Superior temporal gyrus (tissue), 1 donor: Measurements from ENCODE around the gene FAM171A2.
A peak's percentile ranks its signal among the peaks of the same experiment; 100 is the strongest.
"Not testable (repeated sequence)": the region's sequence is repeated elsewhere in the genome, so short reads cannot be mapped to it uniquely, and the experiment has no call there.

Experiments used
- DNase-seq: peaks from one replicate; pipeline ENCODE4 v3.0.0-alpha.2; 2016; ENCODE audit errors: extremely low spot score

FAM171A2 gene

DNA sequence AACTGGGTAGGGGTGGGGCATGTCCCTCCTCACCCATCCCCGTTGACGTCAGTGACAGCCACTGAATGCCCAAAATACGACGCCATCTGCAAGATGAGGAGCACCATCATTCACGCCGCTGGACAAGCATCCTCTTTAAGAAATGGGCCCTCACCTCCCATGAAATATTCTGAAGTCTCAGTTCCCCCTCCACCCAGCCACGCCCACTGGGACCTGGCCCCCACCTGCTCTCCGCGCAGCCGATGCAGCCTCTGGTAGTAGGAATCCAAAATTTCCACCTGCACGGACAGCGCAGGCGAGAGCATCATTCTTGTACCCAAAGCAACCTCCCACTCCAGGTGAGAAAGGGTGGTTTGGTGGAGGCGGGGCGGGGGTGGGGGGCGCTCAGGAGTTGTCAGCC, 20.2 kb upstream of the FAM171A2 start:
- no peak for DNase-seq

DNA sequence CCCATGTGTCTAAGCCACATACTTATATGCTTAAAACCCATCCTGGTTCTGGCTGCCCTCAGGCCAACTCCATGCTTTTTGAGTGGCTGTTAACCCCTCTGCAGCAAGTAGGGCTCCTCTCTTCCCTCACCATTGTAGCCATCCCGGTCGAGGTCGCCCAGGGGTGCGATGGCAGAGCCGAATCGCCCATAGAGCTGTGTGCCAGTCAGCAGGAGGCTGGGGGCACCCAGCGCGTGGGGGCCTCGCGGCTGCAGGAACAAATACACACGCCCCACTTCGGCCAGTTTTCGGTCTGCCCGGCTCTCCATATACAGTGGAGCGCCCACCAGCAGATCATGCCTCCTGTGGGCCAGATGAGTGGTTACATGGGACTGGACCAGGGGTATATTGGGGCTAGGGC, 19.7 kb upstream of the FAM171A2 start:
- DNase-seq, result no peak

DNA sequence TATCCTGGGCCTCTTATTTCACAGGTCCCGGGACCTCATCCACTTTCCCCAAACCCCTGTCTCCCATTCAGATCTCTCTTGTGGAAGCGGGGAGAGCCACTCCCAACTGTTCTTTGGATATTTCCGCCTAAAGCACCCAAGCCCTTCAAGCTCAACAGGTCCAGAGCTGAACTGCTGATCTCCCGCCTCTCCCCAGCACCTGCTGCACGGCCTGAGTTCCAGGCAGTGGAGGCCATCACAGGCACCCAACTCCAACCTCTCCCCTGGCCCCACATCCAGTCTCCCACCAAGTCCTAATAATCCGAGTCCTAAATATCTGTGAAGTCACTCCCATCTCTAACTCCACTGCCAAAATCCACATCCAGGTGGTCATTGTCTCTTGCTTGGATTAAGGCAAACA, 19.3 kb upstream of the FAM171A2 start:
- no peak for DNase-seq

DNA sequence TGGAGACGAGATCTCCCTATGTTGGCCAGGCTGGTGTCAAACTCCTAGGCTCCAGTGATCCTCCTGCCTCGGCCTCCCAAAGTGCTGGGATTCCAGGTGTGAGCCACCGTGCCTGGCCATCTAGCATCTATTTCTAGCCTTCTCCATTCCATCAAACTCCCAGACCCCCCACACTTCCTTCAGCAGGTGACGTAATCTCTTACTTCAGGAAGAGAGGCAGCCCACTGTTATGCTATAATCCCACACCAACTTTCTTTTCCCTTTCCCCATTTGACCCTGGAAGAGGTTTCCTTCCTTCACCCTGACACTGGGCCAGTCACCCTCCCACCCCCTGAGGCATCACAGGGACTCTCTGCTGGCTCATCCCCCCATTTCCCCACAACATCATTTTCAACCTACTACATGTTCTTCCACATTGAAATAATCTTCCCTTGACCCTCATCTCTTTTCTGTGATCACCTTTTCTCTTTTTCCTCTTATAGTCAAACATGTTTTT, 18.2 kb upstream of the FAM171A2 start:
- DNase-seq, result no peak

DNA sequence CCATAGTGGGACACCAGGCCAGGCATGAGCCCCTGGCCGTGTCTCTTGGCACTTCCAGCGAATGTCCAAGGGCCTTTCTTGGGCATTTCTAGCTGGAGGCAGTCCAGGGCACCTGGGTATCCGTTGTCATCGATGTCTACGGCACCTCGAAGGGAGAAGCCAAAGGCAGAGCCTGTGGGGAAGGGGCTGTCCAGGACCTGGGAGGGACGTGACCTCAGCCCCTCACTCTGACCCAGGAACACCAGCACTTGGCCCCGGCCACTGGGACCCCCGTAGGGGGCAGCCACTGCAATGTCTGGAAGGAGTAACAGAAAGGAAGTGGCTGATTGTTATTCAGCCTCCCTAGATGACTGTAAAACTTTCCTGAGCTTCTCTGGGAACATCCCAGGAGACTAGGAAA, 17.1 kb upstream of the FAM171A2 start:
- DNase-seq, result no peak

DNA sequence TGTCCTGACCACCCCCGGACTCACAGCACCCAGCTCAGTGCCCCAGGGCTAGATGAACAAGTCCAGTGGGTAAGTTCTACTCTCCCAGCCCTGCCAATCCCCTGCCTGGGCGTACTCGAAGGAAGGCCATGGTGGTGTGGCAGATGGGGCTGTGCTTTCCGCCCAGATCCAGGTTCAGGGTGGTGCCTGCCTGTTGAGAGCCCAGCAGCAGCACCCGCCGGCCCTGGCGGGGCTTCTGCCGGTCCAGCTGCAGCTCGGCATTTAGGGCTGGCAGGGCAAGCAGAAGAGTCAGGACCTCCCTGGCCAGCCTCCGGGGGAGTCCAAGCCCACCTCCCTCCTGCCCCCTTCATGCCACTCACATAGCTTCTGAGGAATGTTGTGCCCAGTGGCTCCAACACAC, 16.2 kb upstream of the FAM171A2 start:
- DNase-seq, result no peak

DNA sequence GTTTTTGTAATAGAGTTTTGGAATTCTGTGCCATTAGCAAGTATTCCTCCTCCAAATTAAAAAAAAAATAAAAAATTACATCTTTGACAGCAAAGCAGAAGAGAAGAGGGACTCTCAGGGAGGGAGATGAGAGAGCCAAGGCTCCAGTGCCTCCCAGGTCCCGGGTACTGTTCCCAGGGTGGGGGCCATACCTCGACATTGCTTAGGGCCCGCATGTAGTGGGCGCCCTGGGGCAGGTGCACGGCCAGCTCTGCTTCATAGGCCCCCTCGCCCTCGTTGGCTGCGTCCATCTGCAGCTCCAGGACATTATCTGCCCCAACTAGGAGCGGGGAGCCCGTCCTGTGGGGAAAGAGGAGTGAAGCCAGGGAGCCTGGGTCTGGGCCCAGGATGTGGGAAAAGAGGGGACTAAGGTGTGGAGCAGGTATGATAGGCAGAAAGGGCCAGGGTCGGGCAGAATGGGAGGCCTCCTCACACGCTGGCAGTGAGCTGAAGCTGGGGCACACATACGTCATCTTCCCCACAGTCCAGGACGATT, 14.6 kb upstream of the FAM171A2 start:
- no peak for DNase-seq

DNA sequence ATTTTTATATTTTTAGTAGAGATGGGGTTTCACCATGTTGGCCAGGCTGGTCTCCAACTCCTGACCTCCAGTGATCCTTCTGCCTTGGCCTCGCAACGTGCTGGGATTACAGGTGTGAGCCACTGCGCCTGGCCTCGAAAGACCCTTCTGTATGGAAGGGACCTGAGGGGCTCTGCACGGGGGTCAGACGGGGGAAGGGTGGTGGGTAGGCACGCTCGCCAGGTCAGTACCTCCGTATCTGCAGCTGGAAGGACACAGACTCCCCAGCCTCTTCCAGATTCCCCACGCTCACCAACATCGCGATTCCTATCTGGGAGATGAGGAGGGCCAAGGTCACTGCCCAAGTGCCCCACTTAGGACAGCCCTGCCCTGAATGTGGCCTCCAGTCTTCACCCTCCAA, 13.1 kb upstream of the FAM171A2 start:
- DNase-seq, result no peak

DNA sequence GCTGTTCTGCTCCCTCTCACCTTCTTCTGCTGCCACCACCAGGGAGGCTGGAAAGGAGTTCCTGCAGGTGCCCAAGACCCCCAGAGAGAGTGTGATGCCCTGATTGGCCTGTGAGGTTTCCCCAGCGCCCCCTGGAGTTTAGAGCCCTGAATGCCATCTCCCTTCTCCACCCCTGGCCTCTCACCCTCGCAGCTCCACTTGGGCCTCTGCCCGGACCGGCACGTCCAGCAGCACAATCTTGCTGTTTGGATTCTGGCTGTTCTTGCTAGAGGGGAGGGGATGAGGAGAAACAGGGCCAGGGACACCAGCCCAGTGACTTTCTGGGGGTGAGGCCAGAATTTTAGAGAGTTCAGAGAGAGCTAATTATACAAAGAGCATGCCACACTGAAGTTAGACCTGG, 12.5 kb upstream of the FAM171A2 start:
- no peak for DNase-seq

DNA sequence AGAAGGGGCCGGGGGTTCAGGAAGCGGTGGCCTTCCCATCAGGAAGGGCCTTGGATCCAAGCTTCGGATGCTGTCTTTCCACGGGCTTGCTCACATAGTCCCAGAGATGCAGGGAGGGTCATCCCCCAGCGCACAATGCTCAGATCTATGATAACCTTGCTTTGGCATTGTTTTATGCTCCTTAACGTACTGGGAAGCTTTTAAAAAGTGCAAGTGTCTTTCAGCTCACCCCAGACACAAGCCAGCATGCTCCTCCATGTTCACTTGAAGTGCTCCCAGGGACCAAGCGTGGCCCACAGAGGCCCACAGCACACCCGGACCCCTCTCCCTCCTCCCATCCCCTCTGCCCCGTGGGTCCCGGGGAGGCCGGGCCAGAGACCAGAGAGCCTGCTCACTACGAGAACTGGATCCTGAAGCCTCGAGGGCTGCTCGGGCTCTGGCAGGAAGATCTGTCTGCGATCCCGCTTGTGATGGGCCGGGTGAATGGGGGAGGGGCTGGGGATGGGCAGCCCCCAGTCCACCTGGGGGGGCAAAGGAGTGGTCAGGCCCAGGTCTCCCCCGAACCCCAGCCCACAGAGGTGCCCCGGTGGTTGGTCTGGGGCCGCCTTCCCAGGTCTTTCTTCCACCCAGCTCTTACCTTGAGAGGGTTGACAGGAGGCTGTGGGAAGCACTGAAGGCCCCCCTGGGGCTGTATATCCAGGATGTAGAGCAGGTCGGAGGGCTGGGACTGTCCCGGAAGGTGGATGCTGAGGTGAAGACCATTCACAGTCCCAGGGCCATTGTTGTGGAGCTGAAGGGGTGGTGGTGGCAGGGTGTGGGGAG, 11.8 kb upstream of the FAM171A2 start:
- DNase-seq, result no peak

DNA sequence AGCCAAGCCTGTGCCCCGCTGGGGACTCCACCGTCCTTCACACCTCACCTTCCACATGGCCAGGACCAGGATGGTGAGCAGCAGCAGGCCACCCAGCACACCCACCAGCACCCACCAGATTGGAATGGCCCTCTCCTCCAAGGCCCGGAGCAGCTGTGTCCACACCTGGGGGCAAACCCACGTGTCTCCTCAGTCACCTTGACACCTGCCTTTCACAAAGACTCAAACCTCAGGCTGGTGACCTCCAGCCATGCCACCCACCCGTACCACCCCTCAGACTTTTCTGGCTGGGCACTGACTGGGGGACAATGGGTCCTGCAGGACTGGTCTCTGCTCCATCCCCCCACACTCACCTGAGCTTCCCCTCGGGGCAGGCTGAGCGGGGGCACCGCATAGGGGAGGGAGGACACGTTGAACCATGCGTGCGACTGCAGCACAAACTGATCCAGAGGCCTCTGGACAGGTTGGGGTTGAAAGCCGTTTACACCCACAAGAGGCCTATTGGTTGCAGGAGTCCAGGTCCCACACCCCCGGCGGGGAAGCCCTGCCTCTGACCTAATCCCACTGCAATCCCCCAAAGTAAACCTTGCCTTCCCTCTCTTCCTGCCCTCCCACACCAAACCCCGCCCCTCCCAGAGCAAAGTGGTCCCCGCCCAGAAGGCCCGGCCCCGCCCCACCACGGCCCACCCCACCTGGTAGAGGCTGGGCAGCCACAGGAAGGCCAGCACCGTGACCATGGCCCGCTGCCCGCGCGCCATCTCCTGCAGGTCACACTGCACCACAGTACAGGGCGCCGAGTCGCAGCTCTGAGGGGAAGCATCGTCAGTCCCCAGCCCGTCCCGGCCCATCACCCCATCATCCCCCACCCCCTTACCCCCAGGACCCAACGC, 10.9 kb upstream of the FAM171A2 start:
- DNase-seq, result no peak

DNA sequence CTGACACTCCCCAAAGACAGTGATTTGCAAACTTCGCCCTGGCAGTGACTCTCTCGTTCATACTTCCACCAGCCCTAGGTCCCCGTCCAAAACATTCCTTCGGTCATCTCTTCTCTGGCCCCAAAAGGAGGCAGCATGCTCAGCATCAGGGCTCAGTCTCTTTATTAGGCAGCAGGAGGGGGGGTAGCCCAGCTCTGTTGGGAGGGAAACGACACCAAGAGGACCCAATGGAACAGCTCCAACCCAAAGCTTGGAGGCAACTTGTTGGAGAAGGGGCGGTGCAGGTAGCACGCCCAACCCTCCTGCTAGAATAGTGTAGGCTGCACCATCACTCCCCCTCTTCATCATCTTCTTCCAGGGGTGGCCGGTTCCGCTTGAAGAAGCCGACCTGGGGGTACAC, 8.4 kb upstream of the FAM171A2 start:
- no peak for DNase-seq

DNA sequence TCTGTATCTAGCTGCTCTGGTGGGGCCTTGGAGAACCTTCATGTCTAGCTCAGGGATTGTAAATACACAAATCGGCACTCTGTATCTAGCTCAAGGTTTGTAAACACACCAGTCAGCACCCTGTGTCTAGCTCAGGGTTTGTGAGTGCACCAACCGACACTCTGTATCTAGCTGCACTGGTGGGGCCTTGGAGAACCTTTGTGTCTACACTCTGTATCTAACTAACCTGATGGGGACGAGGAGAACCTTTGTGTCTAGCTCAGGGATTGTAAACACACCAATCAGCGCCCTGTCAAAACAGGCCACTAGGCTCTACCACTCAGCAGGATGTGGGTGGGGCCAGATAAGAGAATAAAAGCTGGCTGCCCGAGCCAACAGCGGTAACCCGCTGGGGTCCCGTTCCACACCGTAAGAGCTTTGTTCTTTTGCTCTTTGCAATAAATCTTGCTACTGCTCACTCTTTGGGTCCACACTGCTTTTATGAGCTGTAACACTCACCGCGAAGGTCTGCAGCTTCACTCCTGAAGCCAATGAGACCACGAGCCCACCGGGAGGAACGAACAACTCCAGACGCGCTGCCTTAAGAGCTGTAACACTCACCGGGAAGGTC, 5.9 kb upstream of the FAM171A2 start:
- not testable (repeated sequence) for DNase-seq

DNA sequence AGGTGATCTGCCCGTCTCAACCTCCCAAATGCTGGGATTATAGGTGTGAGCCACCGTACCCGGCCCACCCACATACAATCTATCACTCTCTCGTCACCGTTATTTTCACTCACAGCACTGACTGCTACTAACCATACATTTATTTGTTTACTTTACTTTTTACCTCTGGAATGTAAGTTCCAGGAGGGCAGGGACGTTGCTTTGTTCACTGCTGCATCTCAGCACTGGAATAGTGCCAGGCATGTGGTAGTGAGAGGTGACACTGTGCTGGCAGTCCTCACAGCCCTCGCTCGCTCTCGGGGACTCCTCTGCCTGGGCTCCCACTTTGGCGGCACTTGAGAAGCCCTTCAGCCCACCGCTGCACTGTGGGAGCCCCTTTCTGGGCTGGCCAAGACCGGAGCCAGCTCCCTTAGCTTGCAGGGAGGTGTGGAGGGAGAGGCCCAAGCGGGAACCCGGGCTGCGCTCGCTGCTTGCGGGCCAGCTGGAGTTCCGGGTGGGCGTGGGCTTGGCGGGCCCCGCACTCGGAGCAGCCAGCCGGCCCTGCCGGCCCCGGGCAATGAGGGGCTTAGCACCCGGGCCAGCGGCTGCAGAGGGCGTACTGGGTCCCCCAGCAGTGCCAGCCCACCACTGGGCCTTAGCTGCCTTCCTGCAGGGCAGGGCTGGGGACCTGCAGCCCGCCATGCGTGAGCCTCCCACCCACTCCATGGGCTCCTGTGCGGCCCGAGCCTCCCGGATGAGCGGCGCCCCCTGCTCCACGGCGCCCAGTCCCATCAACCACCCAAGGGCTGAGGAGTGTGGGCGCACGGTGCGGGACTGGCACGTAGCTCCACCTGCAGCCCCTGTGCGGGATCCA, 5.0 kb upstream of the FAM171A2 start:
- not testable (repeated sequence) for DNase-seq

DNA sequence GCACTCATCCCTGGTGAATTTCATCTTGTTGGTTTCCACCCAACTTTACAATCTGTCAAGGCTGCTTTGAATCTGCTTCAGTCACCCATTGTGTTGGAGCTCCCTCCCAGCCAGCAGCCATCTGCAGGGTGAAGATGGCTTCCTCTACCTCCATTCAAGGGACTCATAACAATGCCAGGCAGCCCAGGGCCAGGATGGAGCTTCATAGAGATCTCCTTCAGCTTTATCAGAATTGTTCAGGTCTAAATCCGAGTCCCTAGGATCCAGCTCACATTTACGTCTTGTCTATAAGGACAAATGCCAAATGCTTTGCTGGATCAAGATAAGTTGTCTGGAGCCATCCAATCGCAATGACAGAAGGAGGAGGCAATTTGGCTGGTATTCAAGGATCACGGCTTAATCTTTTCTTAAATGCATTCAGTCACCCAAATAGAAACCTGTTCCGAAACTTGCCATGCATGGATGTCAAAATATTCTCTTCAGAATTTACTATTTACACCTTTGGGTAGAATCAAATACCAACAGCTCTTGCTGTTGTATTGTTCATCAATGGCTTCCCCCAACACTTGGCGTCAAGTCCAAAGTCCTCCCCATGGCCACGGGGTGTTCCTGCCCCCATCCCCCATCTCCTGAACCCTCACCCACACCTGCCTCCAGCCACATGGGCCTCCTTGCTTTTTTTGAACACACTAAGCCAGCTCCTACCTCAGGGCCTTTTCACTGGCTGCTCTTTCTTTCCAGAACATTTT, 3.8 kb upstream of the FAM171A2 start:
- peak; percentile 65 for DNase-seq

DNA sequence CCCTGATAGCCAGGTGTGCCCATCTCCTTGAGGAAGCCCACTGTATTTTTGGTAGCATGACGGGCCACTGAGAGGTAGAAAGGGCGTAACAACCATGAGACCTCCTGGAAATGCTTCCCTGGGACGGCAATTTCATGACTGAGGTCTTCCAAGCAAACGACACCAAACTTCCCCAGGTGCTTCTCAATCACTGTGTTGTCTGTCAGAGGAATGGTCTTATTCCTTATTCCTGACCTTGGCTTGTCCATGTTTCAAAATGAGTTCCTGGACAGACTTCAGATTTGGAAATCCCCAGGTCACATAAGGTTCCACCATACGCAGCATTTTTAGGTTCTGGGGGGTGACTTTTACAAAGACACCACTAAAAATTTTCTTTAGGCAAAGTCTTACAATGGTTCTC, 1.4 kb upstream of the FAM171A2 start:
- DNase-seq, result not testable (repeated sequence)

DNA sequence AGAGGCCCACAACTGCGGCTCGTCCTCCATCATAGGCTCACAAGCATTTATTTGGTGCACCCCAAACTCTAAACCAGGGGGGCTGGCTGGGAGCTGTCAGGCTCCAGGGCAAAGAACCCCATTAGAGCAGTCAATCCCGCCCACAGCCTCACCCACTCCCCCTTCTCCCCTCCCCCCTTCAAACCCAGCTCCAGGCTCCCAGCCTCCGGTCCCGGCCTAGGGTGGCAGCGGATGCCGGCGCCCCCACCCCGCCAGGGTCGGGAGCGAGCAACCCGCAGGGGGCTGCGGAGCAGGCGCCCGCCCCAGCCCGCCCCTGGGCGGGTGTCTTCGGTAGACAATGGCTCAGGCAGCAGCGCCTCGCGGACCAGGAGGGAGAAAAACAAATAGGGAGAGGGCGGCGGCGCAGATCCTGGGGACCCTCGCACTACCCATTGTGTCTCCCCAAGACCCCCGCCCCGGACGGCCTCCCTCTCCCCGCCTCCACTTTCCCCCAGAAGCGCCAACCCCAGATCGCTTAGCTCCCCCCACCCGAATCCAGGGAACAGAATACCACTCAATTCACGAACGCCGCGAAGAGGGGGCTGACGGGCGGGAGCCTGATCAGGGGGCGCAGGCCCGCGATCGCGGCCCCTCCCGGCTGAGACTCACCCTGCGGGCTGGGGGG, 572 bp downstream of the FAM171A2 start:
- no peak for DNase-seq

DNA sequence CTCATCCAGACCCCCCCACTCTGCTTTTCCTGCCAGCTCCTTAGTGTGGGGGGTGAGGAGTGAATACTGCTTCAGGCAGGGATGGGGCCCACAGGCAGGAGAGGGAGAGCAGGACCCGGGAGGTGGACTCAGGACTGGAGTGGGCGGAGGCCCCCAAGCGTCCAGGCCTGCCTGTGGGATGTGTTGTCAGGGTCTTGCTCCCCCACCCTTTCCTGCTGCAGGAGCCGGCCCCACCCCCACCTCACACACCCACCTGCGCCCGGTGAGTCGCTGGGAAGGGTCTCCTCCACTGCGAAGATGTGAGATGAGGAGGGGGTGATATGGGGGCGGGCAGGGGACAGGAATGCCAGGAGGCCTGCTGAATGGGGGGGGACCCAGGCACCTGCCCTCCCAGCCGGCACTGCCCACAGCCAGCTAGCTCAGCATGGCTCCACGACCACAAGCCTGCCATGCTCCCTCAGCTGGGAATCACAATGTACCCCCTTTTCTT, 1.1 kb downstream of the FAM171A2 start:
- no peak for DNase-seq
